ENCODE data around the gene MYH14.

Gene MYH14

GRCh38 chr19:50257141-50257540, 53.7 kb downstream of the MYH14 start:
- in situ Hi-C loops (cut with HindIII; ENCODE audit: low pct_ligation_motif_present, low sequenced_read_pairs), result no loop called here
- TF ChIP-seq, protein P1, sequence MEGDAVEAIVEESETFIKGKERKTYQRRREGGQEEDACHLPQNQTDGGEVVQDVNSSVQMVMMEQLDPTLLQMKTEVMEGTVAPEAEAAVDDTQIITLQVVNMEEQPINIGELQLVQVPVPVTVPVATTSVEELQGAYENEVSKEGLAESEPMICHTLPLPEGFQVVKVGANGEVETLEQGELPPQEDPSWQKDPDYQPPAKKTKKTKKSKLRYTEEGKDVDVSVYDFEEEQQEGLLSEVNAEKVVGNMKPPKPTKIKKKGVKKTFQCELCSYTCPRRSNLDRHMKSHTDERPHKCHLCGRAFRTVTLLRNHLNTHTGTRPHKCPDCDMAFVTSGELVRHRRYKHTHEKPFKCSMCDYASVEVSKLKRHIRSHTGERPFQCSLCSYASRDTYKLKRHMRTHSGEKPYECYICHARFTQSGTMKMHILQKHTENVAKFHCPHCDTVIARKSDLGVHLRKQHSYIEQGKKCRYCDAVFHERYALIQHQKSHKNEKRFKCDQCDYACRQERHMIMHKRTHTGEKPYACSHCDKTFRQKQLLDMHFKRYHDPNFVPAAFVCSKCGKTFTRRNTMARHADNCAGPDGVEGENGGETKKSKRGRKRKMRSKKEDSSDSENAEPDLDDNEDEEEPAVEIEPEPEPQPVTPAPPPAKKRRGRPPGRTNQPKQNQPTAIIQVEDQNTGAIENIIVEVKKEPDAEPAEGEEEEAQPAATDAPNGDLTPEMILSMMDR (IDR thresholded peaks at IDR 0.05; ENCODE audit: low read depth, low read length, missing control alignments), result no peak
- DNase-seq, result no peak

DNA sequence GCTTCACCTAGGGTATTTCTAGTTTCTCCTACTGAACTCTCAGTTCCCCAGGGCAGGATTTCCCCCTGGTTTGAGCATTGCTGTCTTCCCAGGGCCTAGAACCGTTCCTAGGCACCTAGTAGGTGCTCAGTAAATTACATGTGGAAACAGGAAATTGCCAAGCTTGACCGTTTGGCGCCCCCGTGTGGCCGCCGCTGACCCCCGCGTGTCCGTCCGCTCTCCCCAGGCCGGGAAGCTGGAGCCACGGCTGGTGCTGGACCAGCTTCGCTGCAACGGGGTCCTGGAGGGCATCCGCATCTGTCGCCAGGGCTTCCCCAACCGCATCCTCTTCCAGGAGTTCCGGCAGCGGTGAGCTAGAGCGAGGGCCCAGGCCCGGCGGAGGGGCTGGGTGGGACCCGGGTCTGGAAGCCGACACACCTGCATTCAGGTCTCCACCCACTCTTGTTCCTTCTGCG, 55.5 kb downstream of the MYH14 start:
- Histone ChIP-seq H3K4me3 (ENCODE audit: low read depth, low read length) (no peak overlapping the region), H3K27ac (no peak overlapping the region), H3K36me3 (replicated peaks) (no peaks in the 10 kb centered on the region), H3K27me3 (replicated peaks) (no peaks in the 10 kb centered on the region)
- TF ChIP-seq, protein P1 (IDR thresholded peaks at IDR 0.05; ENCODE audit: low read depth, low read length, missing control alignments), result peak; percentile 41
- no peak for DNase-seq
- in situ Hi-C loops (cut with HindIII; ENCODE audit: low pct_ligation_motif_present, low sequenced_read_pairs), result no loop called here

More at GRCh38 chr19:50257141-50257540, 53.7 kb downstream of the MYH14 start:
- no peaks in the 10 kb centered on the region for H3K27me3 ChIP-seq (replicated peaks)
- no peaks in the 10 kb centered on the region for H3K36me3 ChIP-seq (replicated peaks)
- no peak overlapping the region for H3K27ac ChIP-seq
- no peak overlapping the region for H3K4me3 ChIP-seq (ENCODE audit: low read depth, low read length)

- in situ Hi-C loops (cut with HindIII; ENCODE audit: low pct_ligation_motif_present, low sequenced_read_pairs), result no loop called here
- TF ChIP-seq, protein P1 (IDR thresholded peaks at IDR 0.05; ENCODE audit: low read depth, low read length, missing control alignments), result no peak
- Histone ChIP-seq H3K4me3 (ENCODE audit: low read depth, low read length) (no peak overlapping the region), H3K36me3 (replicated peaks) (no peaks in the 10 kb centered on the region), H3K27me3 (replicated peaks) (no peaks in the 10 kb centered on the region), H3K27ac (no peak overlapping the region)
- DNase-seq, result no peak
Observed at GRCh38 chr19:50261446-50261970, 58.1 kb downstream of the MYH14 start.

DNA sequence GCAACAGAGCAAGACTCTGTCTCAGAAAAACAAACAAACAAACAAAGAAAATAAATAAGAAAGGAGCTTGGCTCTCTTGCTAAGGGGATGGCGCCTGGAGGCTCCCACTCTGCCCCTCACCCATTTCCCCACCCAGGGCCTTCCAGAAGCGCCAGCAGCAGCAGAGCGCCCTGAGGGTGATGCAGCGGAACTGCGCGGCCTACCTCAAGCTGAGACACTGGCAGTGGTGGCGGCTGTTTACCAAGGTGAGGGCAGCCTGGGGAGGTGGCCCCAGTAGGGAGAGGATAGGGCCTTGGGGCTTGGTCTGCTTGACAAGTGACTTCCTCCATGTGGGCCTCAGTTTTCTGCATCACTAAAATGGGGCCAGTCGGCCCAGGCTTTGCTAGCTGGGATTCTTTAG, 59.8 kb downstream of the MYH14 start:
- H3K27me3 ChIP-seq (replicated peaks), result no peaks in the 10 kb centered on the region
- in situ Hi-C loops (cut with HindIII; ENCODE audit: low pct_ligation_motif_present, low sequenced_read_pairs), result no loop called here
- H3K27ac ChIP-seq, result no peak overlapping the region
- no peak for DNase-seq
- H3K4me3 ChIP-seq (ENCODE audit: low read depth, low read length), result no peak overlapping the region
- no peaks in the 10 kb centered on the region for H3K36me3 ChIP-seq (replicated peaks)
- TF ChIP-seq, protein P1 (IDR thresholded peaks at IDR 0.05; ENCODE audit: low read depth, low read length, missing control alignments), result no peak

DNA sequence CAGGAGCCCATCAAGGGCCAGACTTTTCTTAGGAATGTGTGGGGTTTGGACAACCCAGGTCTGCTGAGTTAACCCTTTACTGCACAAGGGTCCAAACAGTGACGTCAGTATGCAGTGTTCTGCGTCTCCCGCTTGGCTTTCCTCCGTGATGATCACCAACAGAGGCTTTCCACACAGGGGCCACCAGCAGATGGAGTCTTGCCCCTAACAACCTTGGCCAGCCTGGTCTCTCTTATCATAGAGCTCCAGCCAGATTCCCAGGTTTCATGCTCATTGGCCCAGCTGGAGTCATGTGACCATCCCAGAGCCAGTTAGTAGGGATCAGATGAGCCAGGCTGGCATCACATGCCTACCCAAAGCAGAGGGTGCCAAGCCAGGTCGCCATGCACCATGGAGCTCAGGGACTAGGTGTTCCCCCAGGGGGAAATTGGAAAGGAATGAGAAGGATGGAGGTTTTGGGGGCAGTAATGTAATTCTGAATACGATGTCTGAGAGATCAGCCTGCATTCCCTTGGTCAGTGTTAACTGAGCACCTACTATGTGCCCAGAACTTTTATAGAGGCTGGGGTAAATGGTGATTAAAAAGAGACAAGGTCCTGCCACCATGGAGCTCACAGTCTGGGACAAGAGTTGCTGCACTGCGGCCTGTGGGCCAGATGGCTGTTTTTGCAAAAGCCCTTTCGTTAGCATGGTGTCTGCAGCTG, 61.2 kb downstream of the MYH14 start:
- DNase-seq, result no peak
- TF ChIP-seq, protein P1 (IDR thresholded peaks at IDR 0.05; ENCODE audit: low read depth, low read length, missing control alignments), result no peak
- in situ Hi-C loops (cut with HindIII; ENCODE audit: low pct_ligation_motif_present, low sequenced_read_pairs), result no loop called here
- H3K4me3 ChIP-seq (ENCODE audit: low read depth, low read length), result no peak overlapping the region
- H3K27me3 ChIP-seq (replicated peaks), result no peaks in the 10 kb centered on the region
- no peak overlapping the region for H3K27ac ChIP-seq
- no peaks in the 10 kb centered on the region for H3K36me3 ChIP-seq (replicated peaks)
